ENCODE data around the gene RHOJ. TPM values are rescaled to one million over a fixed set of nuclear protein-coding genes. Genes with fewer than 3 reads are reported as not detected.

The RHOJ gene
- total and polyA plus RNA-seq, 2 of the 13 experiments (the other 11 are each of a cell fraction or from before 2014, with no cell fraction given): 0.22 to 1.3 TPM

DNA sequence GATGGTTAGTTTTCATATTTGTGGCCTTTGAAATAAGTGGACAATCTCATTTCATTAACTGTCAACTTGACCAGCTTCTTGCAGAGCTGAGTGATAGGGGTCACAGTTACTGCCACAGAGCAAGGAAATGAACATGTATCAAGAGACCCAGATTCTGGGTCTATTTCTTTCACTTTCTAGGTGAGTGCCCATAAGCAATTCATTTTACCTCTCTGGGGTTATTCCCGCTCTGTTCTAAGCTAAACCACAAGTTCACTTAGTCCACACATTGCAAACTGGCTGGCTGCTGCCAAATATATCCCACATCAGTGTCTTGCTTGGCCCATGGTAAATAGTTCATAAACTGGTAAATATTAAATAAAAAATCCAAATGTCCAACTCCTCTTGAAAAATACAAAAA lies 84.6 kb downstream of the RHOJ start (continued):
- no peak for TF ChIP-seq ZBTB40 (IDR thresholded peaks at IDR 0.05)
- TF ChIP-seq ZBTB40 (CRISPR knock-in tag; IDR thresholded peaks at IDR 0.05): no peak
- TF ChIP-seq ZNF607 (CRISPR knock-in tag; IDR thresholded peaks at IDR 0.05; ENCODE audit: borderline replicate concordance): no peak
- TF ChIP-seq SRSF1 (optimal IDR thresholded peaks at IDR 0.05; ENCODE audit: low read depth, low read length): no peak
